SJCRH30 (cell line): Measurements from ENCODE around the gene AACS. TPM values are rescaled to one million over a fixed set of nuclear protein-coding genes. Genes with fewer than 3 reads are reported as not detected.
"Not testable (repeated sequence)": the region's sequence is repeated elsewhere in the genome, so short reads cannot be mapped to it uniquely, and the experiment has no call there.

ENCODE experiments used
- DNase-seq, 2 experiments: peaks; one replicate each; pipeline ENCODE4 v3.0.0-alpha.2; 2015 to 2020
- H3K27ac ChIP-seq: fragments of 250-450 bp; sonication (Bioruptor Pico); 2 replicates; pipeline ENCODE4 v1.5.1; 2020; ENCODE audit warnings: mild to moderate bottlenecking, moderate library complexity
- H3K27me3 ChIP-seq: fragments of 250-450 bp; sonication (Bioruptor Pico); 2 replicates; pipeline ENCODE4 v1.5.1; 2020; ENCODE audit warnings: mild to moderate bottlenecking, moderate library complexity
- H3K36me3 ChIP-seq: fragments of 250-450 bp; sonication (Bioruptor Pico); 2 replicates; pipeline ENCODE4 v1.5.1; 2020; ENCODE audit warnings: mild to moderate bottlenecking, moderate library complexity
- H3K4me1 ChIP-seq: fragments of 250-450 bp; sonication (Bioruptor Pico); 2 replicates; pipeline ENCODE4 v1.5.1; 2020; ENCODE audit warnings: mild to moderate bottlenecking, moderate library complexity
- H3K4me3 ChIP-seq: fragments of 250-450 bp; sonication (Bioruptor Pico); 2 replicates; pipeline ENCODE4 v1.5.1; 2020; ENCODE audit warnings: mild to moderate bottlenecking, moderate library complexity
- H3K9me3 ChIP-seq: fragments of 250-450 bp; sonication (Bioruptor Pico); replicated peaks from 2 replicates; pipeline ENCODE4 v1.5.1; 2020; ENCODE audit warnings: mild to moderate bottlenecking, moderate library complexity
- total RNA-seq: library from RNA; depleted of rRNA; stranded (reverse); fragments of >200 nt; shearing (Covaris generic); gene quantifications from 2 replicates; pipeline ENCODE4 v1.2.3, GENCODE V29; 2014

AACS gene
- total RNA-seq, 1 experiment from 2014 or later, result 31.9 TPM

- no peaks in the 10 kb centered on the region for H3K27me3 ChIP-seq
- no peak for DNase-seq
- peaks cover 5% of the 10 kb centered on the region for H3K4me1 ChIP-seq
- no peak overlapping the region for H3K4me3 ChIP-seq
- no peaks in the 10 kb centered on the region for H3K36me3 ChIP-seq
- H3K9me3 ChIP-seq, result 0 out of 2 replicates have a peak, but pooled peaks cover 3% of the 10 kb centered on the region
- no peak overlapping the region for H3K27ac ChIP-seq
Measured at GRCh38 chr12:125033288-125033687, 31.9 kb upstream of the AACS start.

- Histone ChIP-seq H3K36me3 (no peaks in the 10 kb centered on the region), H3K27ac (no peak overlapping the region), H3K4me1 (no peaks in the 10 kb centered on the region), H3K4me3 (no peak overlapping the region), H3K9me3 (0 out of 2 replicates have a peak, but pooled peaks cover 3% of the 10 kb centered on the region), H3K27me3 (no peaks in the 10 kb centered on the region)
- DNase-seq, result no peak
Measured at GRCh38 chr12:125038976-125039625, 26.1 kb upstream of the AACS start.

GRCh38 chr12:125049093-125049458, 16.2 kb upstream of the AACS start:
- Histone ChIP-seq H3K36me3 (no peaks in the 10 kb centered on the region), H3K4me3 (no peak overlapping the region), H3K27ac (no peak overlapping the region), H3K9me3 (no peaks in the 10 kb centered on the region), H3K4me1 (no peaks in the 10 kb centered on the region), H3K27me3 (no peaks in the 10 kb centered on the region)
- DNase-seq, result no peak

GRCh38 chr12:125050446-125050845, 14.8 kb upstream of the AACS start:
- Histone ChIP-seq H3K9me3 (no peaks in the 10 kb centered on the region), H3K4me3 (no peak overlapping the region), H3K27ac (no peak overlapping the region), H3K27me3 (no peaks in the 10 kb centered on the region), H3K4me1 (no peaks in the 10 kb centered on the region), H3K36me3 (no peaks in the 10 kb centered on the region)
- DNase-seq, result no peak

- no peak for DNase-seq
- Histone ChIP-seq H3K9me3 (no peaks in the 10 kb centered on the region), H3K4me3 (no peak overlapping the region), H3K4me1 (no peaks in the 10 kb centered on the region), H3K27ac (no peak overlapping the region), H3K36me3 (no peaks in the 10 kb centered on the region), H3K27me3 (no peaks in the 10 kb centered on the region)
Measured at GRCh38 chr12:125050868-125051267, 14.4 kb upstream of the AACS start.

GRCh38 chr12:125053821-125054220, 11.4 kb upstream of the AACS start:
- DNase-seq, result peak; percentile 50 to 55
- no peaks in the 10 kb centered on the region for H3K36me3 ChIP-seq
- H3K27ac ChIP-seq, result no peak overlapping the region
- H3K9me3 ChIP-seq, result no peaks in the 10 kb centered on the region
- H3K4me3 ChIP-seq, result no peak overlapping the region
- no peaks in the 10 kb centered on the region for H3K4me1 ChIP-seq
- no peaks in the 10 kb centered on the region for H3K27me3 ChIP-seq

- no peaks in the 10 kb centered on the region for H3K36me3 ChIP-seq
- DNase-seq, result no peak
- H3K27me3 ChIP-seq, result no peaks in the 10 kb centered on the region
- H3K4me3 ChIP-seq, result no peak overlapping the region
- H3K9me3 ChIP-seq, result no peaks in the 10 kb centered on the region
- no peak overlapping the region for H3K27ac ChIP-seq
- no peaks in the 10 kb centered on the region for H3K4me1 ChIP-seq
Measured at GRCh38 chr12:125055591-125055990, 9.6 kb upstream of the AACS start.

GRCh38 chr12:125056306-125056705, 8.9 kb upstream of the AACS start:
- no peaks in the 10 kb centered on the region for H3K27me3 ChIP-seq
- DNase-seq, result peak in 1 of 2 experiments; percentile 42
- H3K36me3 ChIP-seq, result no peaks in the 10 kb centered on the region
- peaks cover 4% of the 10 kb centered on the region; the same call in 1 of the 2 replicates for H3K9me3 ChIP-seq
- H3K27ac ChIP-seq, result no peak overlapping the region
- H3K4me1 ChIP-seq, result no peaks in the 10 kb centered on the region
- H3K4me3 ChIP-seq, result no peak overlapping the region

- no peak overlapping the region for H3K4me3 ChIP-seq
- H3K27ac ChIP-seq, result no peak overlapping the region
- H3K36me3 ChIP-seq, result no peaks in the 10 kb centered on the region
Measured at GRCh38 chr12:125057708-125058107, 7.5 kb upstream of the AACS start.

GRCh38 chr12:125061229-125061628, 4.0 kb upstream of the AACS start:
- Histone ChIP-seq H3K36me3 (no peaks in the 10 kb centered on the region), H3K4me1 (no peaks in the 10 kb centered on the region; the same call in 1 of the 2 replicates), H3K9me3 (peaks cover 4% of the 10 kb centered on the region; the same call in 1 of the 2 replicates), H3K4me3 (no peak overlapping the region), H3K27me3 (no peaks in the 10 kb centered on the region), H3K27ac (no peak overlapping the region)
- DNase-seq, result no peak

More at GRCh38 chr12:125057708-125058107, 7.5 kb upstream of the AACS start:
- no peaks in the 10 kb centered on the region for H3K27me3 ChIP-seq
- H3K4me1 ChIP-seq, result no peaks in the 10 kb centered on the region
- no peak for DNase-seq
- peaks cover 4% of the 10 kb centered on the region; the same call in 1 of the 2 replicates for H3K9me3 ChIP-seq

- H3K4me3 ChIP-seq, H3K4me1 ChIP-seq, H3K27me3 ChIP-seq, H3K27ac ChIP-seq, DNase-seq, H3K36me3 ChIP-seq, H3K9me3 ChIP-seq: not testable (repeated sequence)
Measured at GRCh38 chr12:125063522-125063921, 1.7 kb upstream of the AACS start.

GRCh38 chr12:125064492-125064891, 743 bp upstream of the AACS start:
- Histone ChIP-seq H3K4me3 (peak overlapping the region; percentile 90), H3K27ac (no peak overlapping the region), H3K4me1 (peaks cover 8% of the 10 kb centered on the region; the same call in 1 of the 2 replicates), H3K9me3 (peaks cover 4% of the 10 kb centered on the region; the same call in 1 of the 2 replicates), H3K36me3 (no peaks in the 10 kb centered on the region), H3K27me3 (no peaks in the 10 kb centered on the region)
- no peak for DNase-seq

GRCh38 chr12:125065919-125066570, 810 bp downstream of the AACS start:
- Histone ChIP-seq H3K4me1 (peaks cover 8% of the 10 kb centered on the region; the same call in 1 of the 2 replicates), H3K27ac (peak overlapping the region; percentile 52), H3K36me3 (no peaks in the 10 kb centered on the region), H3K9me3 (peaks cover 1% of the 10 kb centered on the region; the same call in 1 of the 2 replicates), H3K4me3 (peak overlapping the region; percentile 90), H3K27me3 (no peaks in the 10 kb centered on the region)
- no peak for DNase-seq

- Histone ChIP-seq H3K4me1 (peaks cover 8% of the 10 kb centered on the region; the same call in 1 of the 2 replicates), H3K27me3 (no peaks in the 10 kb centered on the region), H3K36me3 (no peaks in the 10 kb centered on the region), H3K27ac (no peak overlapping the region), H3K9me3 (no peaks in the 10 kb centered on the region), H3K4me3 (no peak overlapping the region)
- DNase-seq, result no peak
Measured at GRCh38 chr12:125068391-125068790, 3.2 kb downstream of the AACS start.

- DNase-seq, result no peak
- no peaks in the 10 kb centered on the region for H3K9me3 ChIP-seq
- H3K4me1 ChIP-seq, result peaks cover 8% of the 10 kb centered on the region; the same call in 1 of the 2 replicates
- H3K27ac ChIP-seq, result no peak overlapping the region
- peaks cover 4% of the 10 kb centered on the region; the same call in 1 of the 2 replicates for H3K36me3 ChIP-seq
- no peaks in the 10 kb centered on the region for H3K27me3 ChIP-seq
- no peak overlapping the region for H3K4me3 ChIP-seq
Measured at GRCh38 chr12:125069616-125070015, 4.4 kb downstream of the AACS start.
